ENCODE measurements around the gene ACTR3. TPM values are rescaled to one million over a fixed set of nuclear protein-coding genes. Genes with fewer than 3 reads are reported as not detected.

Gene ACTR3
- total RNA-seq, 1 experiment from 2014 or later, result 180 TPM

DNA sequence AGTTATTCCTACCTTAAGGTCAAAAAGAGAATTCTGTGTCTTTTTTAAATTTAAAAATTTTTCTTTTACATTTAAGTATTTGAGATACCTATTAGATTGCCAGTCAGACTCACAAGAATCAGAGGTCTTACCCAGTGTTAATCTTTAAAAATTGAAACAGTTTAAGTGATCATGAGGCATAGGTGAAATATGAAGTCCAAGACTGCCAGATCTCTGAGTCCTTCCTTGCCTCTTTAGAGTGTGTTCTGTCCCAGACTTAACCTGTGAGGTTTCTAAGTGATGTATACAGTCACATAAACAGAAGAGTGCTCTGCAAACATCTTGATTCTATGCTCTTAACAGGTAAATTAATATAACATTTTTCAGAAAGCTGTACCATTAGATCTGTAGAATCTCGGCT, 40.6 kb downstream of the ACTR3 start:
- Mint-ChIP-seq H3K4me3 (no peak overlapping the region), H3K27me3 (ENCODE audit: low read depth) (no peaks in the 10 kb centered on the region), H3K36me3 (ENCODE audit: insufficient read depth in 1 of 3, low read depth in 3 of 3) (peaks cover 17 to 52% (median 38%) of the 10 kb centered on the region in 3 experiments), H3K9me3 (no peaks in the 10 kb centered on the region), H3K27ac (no peak overlapping the region), H3K4me1 (peaks cover 0 to 2% of the 10 kb centered on the region in 2 experiments; a peak in 1 of 4 replicates)
- Histone ChIP-seq H3K79me2 (ENCODE audit: insufficient read depth, low read length) (no peaks in the 10 kb centered on the region), H3K4ac (ENCODE audit: low read depth, low read length) (no peak overlapping the region), H2BK15ac (ENCODE audit: low read depth, low read length) (no peak overlapping the region), H2AK5ac (ENCODE audit: insufficient read length, low read length) (no peak overlapping the region), H2BK5ac (ENCODE audit: insufficient read length, low read length) (no peak overlapping the region), H3T11ph (ENCODE audit: low read length) (no peak overlapping the region), H2BK12ac (ENCODE audit: insufficient read length, low read depth, low read length) (no peak overlapping the region), H4K5ac (ENCODE audit: insufficient read length, low read depth, low read length) (no peak overlapping the region), H2BK120ac (ENCODE audit: low read depth, low read length, poor library complexity, severe bottlenecking) (no peak overlapping the region), H3K4me2 (ENCODE audit: insufficient read depth, insufficient read length, low read length) (no peak overlapping the region), H3K79me1 (ENCODE audit: insufficient read depth, low read depth, low read length, poor library complexity, severe bottlenecking) (no peaks in the 10 kb centered on the region), H4K20me1 (ENCODE audit: control insufficient read depth, insufficient read depth, insufficient read length) (no peaks in the 10 kb centered on the region), H2BK20ac (ENCODE audit: low read depth, low read length, poor library complexity, severe bottlenecking) (no peak overlapping the region), H2AFZ (ENCODE audit: low read length) (no peak overlapping the region), H4K8ac (replicated peaks; ENCODE audit: insufficient read length, low read depth, low read length) (no peak overlapping the region), H3K27ac (ENCODE audit: insufficient read length, low read depth, low read length) (no peak overlapping the region), H3K56ac (ENCODE audit: insufficient read length, low read depth, low read length) (no peak overlapping the region), H3K23me2 (ENCODE audit: insufficient read length, low read depth, low read length, poor library complexity, severe bottlenecking) (no peaks in the 10 kb centered on the region), H4K91ac (ENCODE audit: insufficient read length, low read depth, low read length) (no peak overlapping the region), H3K9ac (ENCODE audit: extremely low read depth, insufficient read length, low read length) (no peak overlapping the region), H3K4me1 (ENCODE audit: insufficient read depth, low read length) (no peaks in the 10 kb centered on the region), H3K23ac (ENCODE audit: insufficient read length, low read depth, low read length) (no peak overlapping the region), H3K9me3 (ENCODE audit: control insufficient read depth, low read depth, low read length) (no peaks in the 10 kb centered on the region), H3K18ac (ENCODE audit: insufficient read length, low read depth, low read length) (no peak overlapping the region), H3K14ac (ENCODE audit: insufficient read depth, low read length) (no peak overlapping the region), H3K27me3 (ENCODE audit: insufficient read depth, low read length) (no peaks in the 10 kb centered on the region)
- WGBS (ENCODE audit: extremely low coverage, insufficient read length, low lambda C conversion rate), result no CpG with 5 or more reads among the region's 1 CpG
- DNase-seq, result no peak
- no peak for TF ChIP-seq CTCF (conservative IDR thresholded peaks at IDR 0.05)
